Stimulated activated CD8-positive, alpha-beta memory T cell treated with anti-CD3 and anti-CD28 coated beads, Interleukin-4, amount 100 ng/mL, for 1 hour (primary cell): ENCODE measurements around the gene DPP6.

Experiments
- DNase-seq, 2 donors: peaks; one replicate each; pipeline ENCODE4 v3.0.0-alpha.2; 2020; ENCODE audit warnings: low read depth in 2 of 2, low spot score in 1 of 2

The DPP6 gene

GRCh38 chr7:154442939-154443338 is 390.7 kb downstream of the DPP6 start:
- DNase-seq = no peak

DNA sequence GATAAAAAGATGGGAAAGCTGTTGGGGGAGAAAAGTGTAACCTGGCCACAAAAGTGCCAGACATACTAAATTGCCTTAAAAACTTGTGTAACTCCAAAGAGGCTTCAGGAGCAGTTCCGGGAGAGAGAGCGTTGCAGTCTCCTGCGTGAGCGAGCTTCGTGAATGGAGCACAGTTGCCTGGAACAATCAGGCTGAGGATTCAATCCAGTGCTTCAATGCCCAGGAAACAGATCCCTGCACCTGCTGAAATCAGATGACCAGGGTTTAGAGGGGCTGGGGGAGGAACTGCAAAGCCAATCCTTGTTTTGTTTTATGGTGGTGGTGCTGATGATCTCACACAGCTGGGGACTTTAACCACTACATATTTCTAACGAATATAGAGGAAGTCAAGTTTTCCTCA is 398.3 kb downstream of the DPP6 start:
- no peak for DNase-seq

- DNase-seq = no peak
These were observed 399.6 kb downstream of the DPP6 start for GRCh38 chr7:154451480-154452457.

DNA sequence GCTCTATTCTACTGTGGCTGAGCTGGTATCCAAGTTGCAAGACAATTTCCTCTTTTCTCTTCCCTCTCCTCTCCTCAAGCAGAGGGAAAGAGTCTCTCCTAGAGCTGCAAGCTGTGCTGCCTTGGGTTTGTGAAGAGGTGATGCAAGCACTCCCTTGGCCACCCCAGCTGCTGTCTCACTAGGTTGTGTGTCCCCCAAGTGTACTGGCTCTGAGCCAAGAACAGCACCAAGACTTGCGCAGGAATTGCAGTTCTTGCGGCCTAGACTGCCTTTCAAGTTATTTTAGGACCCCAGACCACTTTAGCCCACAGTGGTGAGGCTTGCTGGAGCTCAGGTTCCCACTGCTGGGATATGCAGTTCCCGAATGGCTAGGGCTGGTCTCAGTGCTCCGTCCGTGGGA is 411.6 kb downstream of the DPP6 start:
- DNase-seq = no peak

DNA sequence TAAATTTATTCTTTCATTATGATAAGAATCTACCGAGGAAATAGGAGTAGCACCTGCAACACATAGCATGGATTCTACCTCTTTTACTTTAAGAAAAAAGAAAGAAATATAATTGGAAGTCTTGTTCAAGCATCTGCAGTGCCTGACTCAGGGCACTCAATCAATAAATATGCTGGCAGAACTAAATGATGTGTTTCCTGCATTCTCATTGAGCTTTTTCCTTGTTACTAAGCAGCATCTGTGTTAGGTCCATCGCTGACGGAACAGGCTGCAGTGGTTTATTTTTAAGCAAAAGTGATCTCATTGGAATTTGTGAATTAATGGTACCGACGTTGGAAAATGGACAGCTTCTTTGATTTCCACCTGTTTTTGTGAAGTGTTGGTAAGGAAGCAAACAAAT is 417.5 kb downstream of the DPP6 start:
- DNase-seq = no peak

- no peak for DNase-seq
These were observed 420.1 kb downstream of the DPP6 start for GRCh38 chr7:154472343-154472742.

GRCh38 chr7:154473360-154473759 is 421.2 kb downstream of the DPP6 start:
- DNase-seq = no peak

DNA sequence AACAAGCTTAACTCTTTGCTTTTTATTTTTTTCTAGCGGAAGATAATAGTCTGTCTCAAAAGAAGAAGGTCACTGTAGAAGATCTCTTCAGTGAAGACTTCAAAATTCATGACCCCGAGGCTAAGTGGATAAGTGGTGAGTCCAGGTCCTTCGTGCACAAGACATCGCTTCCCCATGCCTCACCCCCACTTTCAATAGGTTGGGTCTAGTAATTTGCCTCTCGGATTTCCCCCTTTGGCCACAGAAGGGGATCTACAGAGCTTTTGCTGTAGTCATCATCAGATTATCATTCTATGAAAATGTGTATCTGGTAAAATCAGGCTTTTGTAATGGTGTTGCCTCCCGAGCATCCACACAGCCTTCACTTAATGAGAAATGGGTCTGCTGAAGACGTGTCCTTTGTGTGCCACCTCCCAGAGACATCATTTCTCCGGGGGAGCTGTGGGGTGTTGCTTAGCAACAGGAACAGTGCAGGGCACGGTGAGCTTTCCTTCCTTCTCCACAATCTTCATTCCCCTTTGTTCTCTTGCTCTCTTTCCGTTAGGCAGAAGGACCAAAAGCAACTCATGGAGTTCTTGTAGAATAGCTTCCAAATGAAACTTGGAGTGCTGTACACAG is 422.8 kb downstream of the DPP6 start:
- DNase-seq = no peak

GRCh38 chr7:154475864-154476263 is 423.7 kb downstream of the DPP6 start:
- DNase-seq = no peak

- no peak for DNase-seq
These were observed 428.6 kb downstream of the DPP6 start for GRCh38 chr7:154480817-154481216.

DNA sequence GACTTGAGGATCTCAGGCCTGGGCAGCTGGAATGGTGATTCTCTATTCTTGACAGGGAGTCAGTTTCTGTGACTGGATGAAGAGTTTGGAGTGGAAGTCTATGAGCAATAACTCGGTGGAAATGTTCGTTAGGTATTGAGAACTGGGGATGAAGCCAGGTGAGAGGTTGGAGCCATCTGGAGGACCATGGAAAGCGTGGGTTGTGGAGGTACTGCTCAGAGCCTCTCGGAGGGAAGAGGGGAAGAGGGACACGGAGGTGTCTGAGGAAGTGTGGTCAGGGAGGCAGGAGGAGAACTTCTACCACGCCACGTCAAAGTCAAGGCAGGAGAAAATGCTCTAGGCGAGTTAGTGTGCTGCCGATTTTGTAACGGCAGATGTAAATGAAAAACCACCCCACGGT is 430.7 kb downstream of the DPP6 start:
- DNase-seq = no peak

DNA sequence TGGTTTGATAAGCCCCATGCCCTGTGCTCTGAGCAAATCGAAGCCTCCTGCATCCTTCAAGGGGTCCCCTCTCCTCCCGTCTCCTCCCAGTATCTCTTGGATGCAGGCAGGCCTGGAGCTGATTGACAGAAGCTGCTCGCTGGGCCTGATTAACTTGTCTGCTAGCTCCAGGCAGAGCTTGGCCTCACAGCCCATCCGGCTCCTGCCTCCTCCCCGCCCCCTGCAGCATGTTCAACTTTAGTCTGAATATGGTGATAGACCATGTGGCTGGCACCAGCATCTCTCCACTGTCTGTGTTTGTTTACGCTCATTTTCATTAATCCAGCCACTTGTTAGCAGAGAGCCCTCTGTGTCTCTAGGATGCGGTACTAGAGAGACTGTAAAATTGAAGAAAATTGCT is 432.2 kb downstream of the DPP6 start:
- DNase-seq = no peak

- no peak for DNase-seq
These were observed 432.7 kb downstream of the DPP6 start for GRCh38 chr7:154484943-154485342.

DNA sequence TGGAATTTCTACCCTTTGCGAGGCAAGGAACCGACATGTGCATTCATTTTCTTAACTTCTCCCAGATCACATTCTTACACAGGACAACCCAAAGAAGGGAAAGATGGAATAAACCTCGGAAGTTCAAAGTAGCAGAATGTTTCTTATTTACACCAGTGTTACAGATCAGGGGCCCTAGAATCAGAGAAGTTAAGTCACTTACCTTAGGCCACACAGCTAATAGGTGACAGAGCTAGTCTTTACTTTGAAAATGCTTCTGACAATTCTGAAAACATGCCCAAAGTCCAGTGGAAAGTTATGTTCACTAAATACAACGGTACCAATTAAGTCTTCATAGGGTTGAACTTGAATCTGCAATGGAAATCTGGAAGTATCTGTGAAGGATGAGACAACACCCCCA is 437.7 kb downstream of the DPP6 start:
- DNase-seq = no peak

GRCh38 chr7:154493594-154493993 is 441.4 kb downstream of the DPP6 start:
- DNase-seq = no peak

DNA sequence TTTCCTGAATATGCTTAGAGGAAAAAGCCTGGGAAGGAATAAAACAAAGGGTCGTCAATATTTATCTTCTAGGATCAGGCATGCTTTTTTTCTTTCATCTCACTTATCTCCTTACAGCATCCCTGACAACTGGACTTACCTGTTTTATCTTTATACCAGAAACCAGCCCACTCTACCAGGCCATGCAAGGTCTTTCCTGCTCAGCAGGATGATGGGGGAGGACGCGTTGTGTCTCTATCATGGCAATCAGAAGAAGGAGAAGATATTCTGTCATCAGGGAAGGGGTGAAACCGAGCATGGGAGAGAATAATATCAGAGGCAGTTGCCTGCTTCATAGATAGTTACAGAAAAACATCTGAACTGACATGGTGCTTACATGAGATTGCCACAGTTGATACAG is 445.6 kb downstream of the DPP6 start:
- no peak for DNase-seq

DNA sequence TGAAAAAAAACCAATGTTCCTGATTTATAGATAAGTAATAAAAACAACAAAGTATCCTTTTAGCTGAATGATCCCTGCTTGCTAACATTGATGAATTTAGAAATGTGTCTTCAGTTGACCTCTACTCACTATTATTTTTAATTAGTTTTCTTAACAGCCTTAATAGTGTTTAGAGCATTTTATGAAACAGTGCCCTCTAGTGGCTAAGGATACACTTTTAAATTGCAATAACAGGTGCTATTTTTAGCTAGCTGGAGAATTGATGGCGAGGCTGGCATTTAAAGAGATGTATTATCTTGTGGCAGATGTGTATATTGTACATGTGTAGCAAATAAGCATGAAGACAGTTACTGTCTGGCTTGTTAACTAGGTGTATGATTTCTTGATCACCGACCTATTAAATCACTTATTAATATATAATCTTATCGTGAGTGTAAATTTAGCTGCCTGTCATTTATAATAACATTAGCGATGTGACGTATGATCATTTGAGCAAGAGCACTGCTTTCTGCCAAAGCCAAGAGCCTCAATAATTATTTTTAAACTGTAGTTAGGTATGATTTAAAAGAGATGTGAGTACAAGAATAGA is 451.9 kb downstream of the DPP6 start:
- no peak for DNase-seq

DNA sequence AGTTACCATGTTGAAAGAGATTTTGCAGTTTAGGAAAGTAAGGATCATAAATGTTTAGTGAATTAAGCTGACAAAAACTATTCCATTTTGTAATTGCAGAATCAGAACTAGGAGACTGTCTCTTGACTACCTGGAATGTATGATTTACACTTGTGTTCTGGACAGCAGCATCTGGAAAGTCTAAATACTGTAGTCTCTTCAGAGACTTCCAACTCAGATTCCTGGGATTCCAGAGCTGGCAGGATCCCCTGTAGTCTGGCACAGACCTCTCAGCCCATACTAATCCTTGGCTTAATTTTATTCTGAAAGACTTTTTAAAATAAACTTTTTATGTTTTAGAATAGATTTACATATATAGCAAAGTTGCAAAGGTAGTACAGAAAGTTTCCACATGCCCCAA is 452.7 kb downstream of the DPP6 start:
- DNase-seq = no peak

DNA sequence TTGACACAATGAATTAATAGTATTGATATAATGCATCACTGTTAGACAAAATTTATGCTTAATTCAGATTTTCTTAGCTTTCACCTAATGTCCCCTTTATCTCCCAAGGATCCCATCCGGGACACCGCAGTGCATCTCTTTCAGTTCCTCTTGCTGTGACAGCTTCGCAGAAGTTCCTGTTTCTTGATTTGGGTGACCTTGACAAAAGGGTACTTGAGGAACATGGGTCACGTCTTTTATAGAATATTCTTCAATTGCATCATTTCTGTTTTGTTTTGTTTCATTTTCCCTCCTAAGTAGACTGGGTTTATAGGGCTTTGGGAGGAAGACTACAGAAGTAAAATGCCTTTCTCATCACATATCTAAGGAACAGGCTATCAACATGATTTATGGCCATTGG is 453.2 kb downstream of the DPP6 start:
- no peak for DNase-seq

GRCh38 chr7:154509192-154509591 is 457.0 kb downstream of the DPP6 start:
- DNase-seq = no peak

DNA sequence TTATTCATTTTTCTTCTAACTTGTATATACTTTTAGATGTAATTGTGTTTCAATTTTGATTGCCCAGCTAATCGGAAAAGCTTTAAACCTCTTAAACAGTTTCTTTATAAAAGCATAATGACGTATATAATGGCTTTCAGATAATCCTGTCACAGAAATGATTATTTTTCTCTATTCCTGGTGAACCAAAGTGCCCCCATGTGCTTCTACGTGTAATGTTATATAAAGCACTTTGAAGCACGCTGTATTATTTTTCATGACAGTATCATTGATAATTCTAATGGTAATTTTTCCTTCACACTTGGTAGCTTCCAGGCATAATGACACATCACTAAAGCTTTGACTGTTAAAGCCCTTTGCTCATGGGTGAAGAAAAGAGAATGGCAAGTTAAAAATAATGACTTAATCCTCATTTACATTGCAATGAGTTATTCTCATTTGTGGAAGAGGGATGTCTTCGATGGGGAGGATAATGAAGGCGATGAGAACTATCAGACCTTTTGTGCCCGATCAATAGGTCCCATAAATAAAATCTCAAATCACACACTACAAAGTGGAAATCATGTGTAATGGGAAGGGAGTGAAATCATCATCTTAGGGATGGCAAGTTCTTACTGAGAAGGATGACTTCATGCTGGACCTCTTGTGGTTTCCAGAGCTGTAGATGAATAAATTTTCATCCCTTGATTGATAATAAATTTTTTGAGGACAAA is 460.1 kb downstream of the DPP6 start:
- no peak for DNase-seq

GRCh38 chr7:154517768-154518167 is 465.6 kb downstream of the DPP6 start:
- DNase-seq = no peak
